ENCODE results near the gene E2F4.

E2F4 gene

Small RNAs within 50 kb of the gene (small RNA-seq; reads per million reads assigned to genes)
- gene MIR328: 0.18 to 0.40 reads per million in 2 experiments
